GM12878 (cell line): ENCODE data around the gene LZTFL1. TPM values are rescaled to one million over a fixed set of nuclear protein-coding genes. Genes with fewer than 3 reads are reported as not detected.

Experiments used
- ATAC-seq: fragments of 200-7000 bp; cut with Tn5 transposase; 3 replicates; pipeline ENCODE4 v1.9.1; 2020; ENCODE audit warnings: mild to moderate bottlenecking, moderate library complexity
- BruUV-seq: library from RNA; stranded (reverse); fragments of 400-500 nt; replicated peaks from 2 replicates; lab custom pipeline; 2021; lab: Mats Ljungman, UMichigan
- CTCF ChIA-PET: fragments of 300-600 bp; sonication (Branson Sonifier 250); formaldehyde crosslinking; extraction: SDS; loops from one replicate; lab custom pipeline; 2021; ENCODE audit warnings: inconsistent platforms; lab: Yijun Ruan, JAX
- POLR2A ChIA-PET: fragments of 350-600 bp; formaldehyde crosslinking; extraction: SDS; loops from one replicate; lab custom pipeline; 2021; ENCODE audit warnings: inconsistent platforms; lab: Charles Lee
- RAD21 ChIA-PET: fragments of 300-600 bp; sonication (Branson Sonifier 250); formaldehyde crosslinking; loops from one replicate; lab custom pipeline; 2023; ENCODE audit warnings: antibody characterized with exemption; ENCODE audit not compliant: unreplicated experiment; lab: Charles Lee
- SMC1A ChIA-PET: fragments of 300-600 bp; sonication (Branson Sonifier 250); formaldehyde crosslinking; loops from one replicate; lab custom pipeline; 2023; ENCODE audit not compliant: unreplicated experiment, uncharacterized antibody; lab: Charles Lee
- DNase-seq: peaks from one replicate; pipeline ENCODE4 v3.0.0-alpha.2; 2011; ENCODE audit warnings: low read depth, low spot score
- FAIRE-seq: peaks from 3 replicates; lab custom pipeline; 2011; peaks lifted over from hg19 to GRCh38; lab: Jason Lieb, UNC
- H2AFZ ChIP-seq: 2 replicates; pipeline ENCODE4 v1.6.0; 2011; ENCODE audit warnings: low read depth, low read length, control low read depth; ENCODE audit not compliant: control insufficient read depth
- H3K27ac ChIP-seq: 2 replicates; pipeline ENCODE4 v1.5.1; 2011; ENCODE audit warnings: control low read depth; ENCODE audit not compliant: control insufficient read depth, insufficient read depth
- H3K27me3 ChIP-seq, 2 experiments: replicated peaks in 1 of 2; 2 replicates each; pipeline versions ENCODE4 v1.6.0 to v1.6.1; 2011; ENCODE audit warnings: low read length in 1 of 2; ENCODE audit not compliant: control insufficient read depth in 2 of 2, insufficient read depth in 2 of 2
- H3K36me3 ChIP-seq, 2 experiments: 2 replicates each; pipeline ENCODE4 v1.5.1; 2011; ENCODE audit warnings: low read length in 1 of 2; ENCODE audit not compliant: control insufficient read depth in 2 of 2, insufficient read depth in 2 of 2
- H3K4me1 ChIP-seq: 2 replicates; pipeline ENCODE4 v1.6.1; 2011; ENCODE audit warnings: mild to moderate bottlenecking, low read length, moderate library complexity, mixed read lengths; ENCODE audit not compliant: control insufficient read depth, insufficient read depth
- H3K4me2 ChIP-seq: 2 replicates; pipeline ENCODE4 v1.6.0; 2011; ENCODE audit warnings: control low read depth; ENCODE audit not compliant: control insufficient read depth, insufficient read depth
- H3K4me3 ChIP-seq: fragments of 200-600 bp; sonication (generic); 2 replicates; pipeline ENCODE4 v1.5.1; 2016
- H3K79me2 ChIP-seq: 2 replicates; pipeline ENCODE4 v1.6.0; 2011; ENCODE audit warnings: low read length; ENCODE audit not compliant: control insufficient read depth, insufficient read depth
- H3K9ac ChIP-seq: 2 replicates; pipeline ENCODE4 v1.8.0; 2011; ENCODE audit warnings: low read length, control low read depth, mixed read lengths; ENCODE audit not compliant: control insufficient read depth, insufficient read depth
- H3K9me3 ChIP-seq: replicated peaks from 3 replicates; pipeline ENCODE4 v1.5.1; 2011; ENCODE audit warnings: mild to moderate bottlenecking, low read length; ENCODE audit not compliant: control insufficient read depth, insufficient read depth
- H4K20me1 ChIP-seq: 2 replicates; pipeline ENCODE4 v1.6.0; 2011; ENCODE audit not compliant: control insufficient read depth, insufficient read depth
- ATF3 ChIP-seq: IDR thresholded peaks from 2 replicates; pipeline ENCODE4 v1.6.1; 2011; ENCODE audit warnings: low read depth, mild to moderate bottlenecking, low read length, moderate library complexity, borderline replicate concordance; ENCODE audit errors: extremely low read depth
- CBX5 ChIP-seq: sonication (generic); IDR thresholded peaks from 2 replicates; pipeline ENCODE4 v1.6.1; 2016; ENCODE audit warnings: low read depth, moderate library complexity, mild to moderate bottlenecking, inconsistent platforms
- ESRRA ChIP-seq: IDR thresholded peaks from 2 replicates; pipeline ENCODE4 v1.6.1; 2012; ENCODE audit warnings: mild to moderate bottlenecking, low read length, improper control_type of control experiment
- FOXM1 ChIP-seq: IDR thresholded peaks from 2 replicates; pipeline ENCODE4 v1.6.1; 2012; ENCODE audit warnings: low read depth, mild to moderate bottlenecking, inconsistent platforms, low read length, moderate library complexity
- IRF4 ChIP-seq: IDR thresholded peaks from 2 replicates; pipeline ENCODE4 v1.6.1; 2011; ENCODE audit warnings: low read depth, low read length
- MAX ChIP-seq: IDR thresholded peaks from 2 replicates; pipeline ENCODE4 v1.6.1; 2012; ENCODE audit warnings: low read depth, low read length, improper control_type of control experiment
- MYB ChIP-seq: fragments of 150-350 bp; IDR thresholded peaks from 2 replicates; pipeline ENCODE4 v1.6.1; 2014; ENCODE audit warnings: mild to moderate bottlenecking, low read depth, low read length, borderline replicate concordance
- NFYA ChIP-seq: IDR thresholded peaks from 2 replicates; pipeline ENCODE4 v1.6.1; 2011; ENCODE audit warnings: low read depth, mild to moderate bottlenecking, low read length, improper control_type of control experiment, borderline replicate concordance
- PML ChIP-seq: IDR thresholded peaks from 2 replicates; pipeline ENCODE4 v1.6.1; 2012; ENCODE audit warnings: low read length, inconsistent platforms
- POLR2A ChIP-seq: IDR thresholded peaks from 2 replicates; pipeline ENCODE4 v1.6.1; 2011; ENCODE audit warnings: low read depth, mild to moderate bottlenecking, low read length
- RELA ChIP-seq: fragments of 450-650 bp; IDR thresholded peaks from 2 replicates; pipeline ENCODE4 v1.8.0; 2014; ENCODE audit warnings: borderline replicate concordance; ENCODE audit not compliant: partially characterized antibody
- RFX5 ChIP-seq: IDR thresholded peaks from 2 replicates; pipeline ENCODE4 v1.6.1; 2011; ENCODE audit warnings: low read depth, low read length, improper control_type of control experiment
- SIN3A ChIP-seq: IDR thresholded peaks from 2 replicates; pipeline ENCODE4 v1.6.1; 2012; ENCODE audit warnings: low read depth, low read length, improper control_type of control experiment
- TBL1XR1 ChIP-seq: IDR thresholded peaks from 2 replicates; pipeline ENCODE4 v1.6.1; 2012; ENCODE audit warnings: low read depth, low read length, improper control_type of control experiment
- ZBTB11 ChIP-seq: fragments of 450-650 bp; formaldehyde crosslinking; IDR thresholded peaks from 2 replicates; pipeline ENCODE4 v1.5.0; 2022; ENCODE audit warnings: mild to moderate bottlenecking, missing genetic modification characterization
- ZBTB40 ChIP-seq: fragments of 450-650 bp; IDR thresholded peaks from 2 replicates; pipeline ENCODE4 v1.6.1; 2016; ENCODE audit warnings: mild to moderate bottlenecking, moderate library complexity, borderline replicate concordance
- WGBS: methylation state at CpG from one replicate; pipeline ENCODE4 v1.1.6; 2016; ENCODE audit warnings: low lambda C conversion rate; ENCODE audit not compliant: insufficient replicate concordance, insufficient coverage; ENCODE audit errors: missing lambda C conversion rate; 5-methylcytosine and 5-hydroxymethylcytosine counted together
- in situ Hi-C: fragments of 300-500 bp; cut with MboI; formaldehyde crosslinking; loops from 9 replicates; pipeline ENCODE4 v1.14.3; 2018; ENCODE audit warnings: mixed read lengths
- intact Hi-C: fragments of 100-400 bp; cut with micrococcal nuclease; formaldehyde crosslinking; loops from one replicate; pipeline ENCODE4 v1.14.2; 2022; ENCODE audit not compliant: unreplicated experiment
- polyA plus RNA-seq, 11 experiments: library from polyadenylated mRNA; depleted of rRNA in 4 of 11; unstranded in 6 of 11; stranded (reverse) in 5 of 11; fragments of >200 nt; fragmentation: Nextera tagmentation in 4 of 11; fragmentation: Illumina TruSeq in 1 of 11; extraction: Ambion mirVana in 4 of 11; extraction: Trizol in 1 of 11; gene quantifications; 1 replicate in 1 of 11; 2 replicates in 10 of 11; pipeline versions ENCODE4 v1.2.1 to v1.2.3, GENCODE V29; 2011 to 2016; ENCODE audit warnings: inconsistent platforms in 2 of 11, missing spikeins in 2 of 11, low read depth in 1 of 11
- total RNA-seq, 4 experiments: library from RNA; depleted of rRNA in 3 of 4; stranded (reverse); fragments of >200 nt in 3 of 4; fragmentation: Illumina TruSeq in 1 of 4; extraction: Trizol in 1 of 4; gene quantifications; 2 replicates each; pipeline versions ENCODE4 v1.2.1 to v1.2.3, GENCODE V29; 2013 to 2021

LZTFL1 gene
- total and polyA plus RNA-seq, 10 of the 15 experiments (the other 5 are each of a cell fraction or from before 2014, with no cell fraction given), result 9.8 to 74.1 (median 11.9) TPM

GRCh38 chr3:45799586-45799985 is 42.3 kb downstream of the LZTFL1 start:
- WGBS, result 53% methylated on average over 2 of the region's 2 CpGs
- POLR2A ChIA-PET, result interaction anchor here (0.5 to 0.6 kb wide), 2 partner anchors 535 to 1744 kb away, joined by 3 to 6 read pairs; no protein-coding TSS in a partner anchor

More at GRCh38 chr3:45799586-45799985, 42.3 kb downstream of the LZTFL1 start:
- H3K9ac ChIP-seq, result no peak overlapping the region
- TF ChIP-seq IRF4 (no peak), TBL1XR1 (no peak), MAX (no peak), SIN3A (no peak), ZBTB11 (CRISPR knock-in tag) (no peak), MYB (no peak), CBX5 (no peak), POLR2A (no peak), ZBTB40 (no peak), ATF3 (no peak), RELA (no peak), PML (no peak), NFYA (no peak), RFX5 (no peak), FOXM1 (no peak), ESRRA (no peak)
- H3K4me3 ChIP-seq, result no peak overlapping the region
- H3K79me2 ChIP-seq, result no peaks in the 10 kb centered on the region
- ChIA-PET SMC1A (interaction anchor here (0.6 to 0.8 kb wide), 2 partner anchors 8 to 13 kb away, joined by 3 read pairs; no protein-coding TSS in a partner anchor), RAD21 (no interaction called here), CTCF (interaction anchor here (0.9 kb wide), 1 partner anchor 129 kb away, joined by 3 read pairs; no protein-coding TSS in a partner anchor)
- in situ Hi-C loops (no loop called here), intact Hi-C loops (no loop called here)
- FAIRE-seq (no peak), ATAC-seq (no peak), DNase-seq (no peak)
- no peaks in the 10 kb centered on the region for H3K9me3 ChIP-seq
- BruUV-seq, result no TSS peak
- no peaks in the 10 kb centered on the region for H3K36me3 ChIP-seq
- peaks cover 5% of the 10 kb centered on the region for H3K4me1 ChIP-seq
- no peak overlapping the region for H2AFZ ChIP-seq
- no peaks in the 10 kb centered on the region for H4K20me1 ChIP-seq
- H3K4me2 ChIP-seq, result no peak overlapping the region
- peaks cover 2 to 13% of the 10 kb centered on the region in 2 experiments; a peak in 3 of 4 replicates for H3K27me3 ChIP-seq
- no peak overlapping the region for H3K27ac ChIP-seq
